HEK293 (cell line): ENCODE data around the gene SPRTN.

ENCODE experiments used
- CTCF ChIP-seq: fragments of 450-650 bp; formaldehyde crosslinking; IDR thresholded peaks from 2 replicates; pipeline ENCODE4 v1.5.1; 2016; ENCODE audit warnings: missing biosample characterization, missing genetic modification characterization
- PATZ1 ChIP-seq: fragments of 450-650 bp; formaldehyde crosslinking; IDR thresholded peaks from 2 replicates; pipeline ENCODE4 v1.5.1; 2016; ENCODE audit warnings: missing biosample characterization, missing genetic modification characterization
- REST ChIP-seq: fragments of 450-650 bp; formaldehyde crosslinking; IDR thresholded peaks from 2 replicates; pipeline ENCODE4 v1.5.1; 2016; ENCODE audit warnings: missing biosample characterization, missing genetic modification characterization
- ZBTB7A ChIP-seq: fragments of 450-650 bp; formaldehyde crosslinking; IDR thresholded peaks from 2 replicates; pipeline ENCODE4 v1.5.1; 2016; ENCODE audit warnings: low read depth, missing biosample characterization, missing genetic modification characterization
- ZNF121 ChIP-seq: fragments of 450-650 bp; formaldehyde crosslinking; IDR thresholded peaks from 2 replicates; pipeline ENCODE4 v1.5.1; 2016; ENCODE audit warnings: missing biosample characterization, missing genetic modification characterization
- ZNF146 ChIP-seq: fragments of 450-650 bp; formaldehyde crosslinking; IDR thresholded peaks from 2 replicates; pipeline ENCODE4 v1.5.1; 2016; ENCODE audit warnings: missing biosample characterization, missing genetic modification characterization
- ZNF157 ChIP-seq: fragments of 450-650 bp; formaldehyde crosslinking; IDR thresholded peaks from 2 replicates; pipeline ENCODE4 v1.5.1; 2016; ENCODE audit warnings: missing biosample characterization, missing genetic modification characterization
- ZNF174 ChIP-seq: fragments of 450-650 bp; formaldehyde crosslinking; IDR thresholded peaks from 2 replicates; pipeline ENCODE4 v1.5.0; 2017; ENCODE audit warnings: missing biosample characterization, mild to moderate bottlenecking, missing genetic modification characterization
- ZNF248 ChIP-seq: fragments of 450-650 bp; formaldehyde crosslinking; IDR thresholded peaks from 2 replicates; pipeline ENCODE4 v1.5.1; 2017; ENCODE audit warnings: missing biosample characterization, missing genetic modification characterization
- ZNF350 ChIP-seq: fragments of 450-650 bp; formaldehyde crosslinking; IDR thresholded peaks from 2 replicates; pipeline ENCODE4 v1.5.0; 2017; ENCODE audit warnings: missing biosample characterization, mild to moderate bottlenecking, missing genetic modification characterization
- ZNF398 ChIP-seq: fragments of 450-650 bp; formaldehyde crosslinking; IDR thresholded peaks from 2 replicates; pipeline ENCODE4 v1.5.1; 2017; ENCODE audit warnings: missing biosample characterization, missing genetic modification characterization
- ZNF670 ChIP-seq: fragments of 450-650 bp; formaldehyde crosslinking; IDR thresholded peaks from 2 replicates; pipeline ENCODE4 v1.5.1; 2016; ENCODE audit warnings: missing biosample characterization, missing genetic modification characterization, low read depth
- TF ChIP-seq, protein P1 (sequence below): fragments of 450-650 bp; formaldehyde crosslinking; IDR thresholded peaks from 2 replicates; pipeline ENCODE4 v1.5.1; 2016; ENCODE audit warnings: missing biosample characterization, missing genetic modification characterization, low read depth
- TF ChIP-seq, protein P2 (sequence below): fragments of 450-650 bp; formaldehyde crosslinking; IDR thresholded peaks from 2 replicates; pipeline ENCODE4 v1.5.1; 2016; ENCODE audit warnings: missing biosample characterization, missing genetic modification characterization

DNA sequence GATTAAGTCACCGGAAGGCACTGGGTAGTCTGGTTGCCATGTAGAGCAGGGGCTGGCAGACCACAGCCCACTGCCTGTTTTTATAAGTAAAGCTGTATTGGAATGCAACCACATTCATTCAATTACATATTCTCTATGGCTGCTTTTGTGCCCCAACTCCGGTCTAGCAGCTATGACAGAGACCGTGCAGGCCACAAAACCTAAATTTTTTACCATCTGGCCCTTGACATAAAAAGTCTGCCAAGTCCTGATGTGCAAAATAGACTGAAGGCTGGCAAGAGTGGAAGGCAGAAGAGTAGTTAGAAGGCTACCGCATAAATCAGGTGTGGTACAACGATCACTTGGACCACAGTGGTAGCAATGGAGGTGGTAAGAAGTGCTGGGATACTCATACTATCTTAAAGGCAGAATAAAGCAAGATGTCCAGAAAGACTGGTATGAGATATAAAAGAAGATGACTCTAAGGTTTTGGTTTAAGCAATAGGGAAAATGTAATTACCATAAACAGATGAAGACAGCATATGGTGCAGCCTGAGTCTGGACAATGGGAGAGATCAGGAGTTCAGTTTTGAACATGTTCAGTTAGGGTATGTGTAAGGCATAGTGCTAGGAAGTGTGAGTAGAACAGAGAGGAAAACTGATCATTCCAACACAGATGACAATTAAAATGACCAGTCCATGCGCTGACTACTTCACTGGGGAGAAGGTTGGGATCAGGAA lies 46.8 kb downstream of the SPRTN start:
- TF ChIP-seq ZBTB7A (tag by site-specific recombination) (no peak), ZNF670 (tag by site-specific recombination) (no peak), CTCF (tag by site-specific recombination) (no peak), ZNF121 (tag by site-specific recombination) (no peak), ZNF157 (tag by site-specific recombination) (no peak), REST (tag by site-specific recombination) (no peak), ZNF174 (tag by site-specific recombination) (no peak), PATZ1 (no peak), ZNF248 (tag by site-specific recombination) (no peak), ZNF350 (tag by site-specific recombination) (no peak), ZNF398 (tag by site-specific recombination) (no peak), ZNF146 (tag by site-specific recombination) (no peak)
- TF ChIP-seq, protein P1, sequence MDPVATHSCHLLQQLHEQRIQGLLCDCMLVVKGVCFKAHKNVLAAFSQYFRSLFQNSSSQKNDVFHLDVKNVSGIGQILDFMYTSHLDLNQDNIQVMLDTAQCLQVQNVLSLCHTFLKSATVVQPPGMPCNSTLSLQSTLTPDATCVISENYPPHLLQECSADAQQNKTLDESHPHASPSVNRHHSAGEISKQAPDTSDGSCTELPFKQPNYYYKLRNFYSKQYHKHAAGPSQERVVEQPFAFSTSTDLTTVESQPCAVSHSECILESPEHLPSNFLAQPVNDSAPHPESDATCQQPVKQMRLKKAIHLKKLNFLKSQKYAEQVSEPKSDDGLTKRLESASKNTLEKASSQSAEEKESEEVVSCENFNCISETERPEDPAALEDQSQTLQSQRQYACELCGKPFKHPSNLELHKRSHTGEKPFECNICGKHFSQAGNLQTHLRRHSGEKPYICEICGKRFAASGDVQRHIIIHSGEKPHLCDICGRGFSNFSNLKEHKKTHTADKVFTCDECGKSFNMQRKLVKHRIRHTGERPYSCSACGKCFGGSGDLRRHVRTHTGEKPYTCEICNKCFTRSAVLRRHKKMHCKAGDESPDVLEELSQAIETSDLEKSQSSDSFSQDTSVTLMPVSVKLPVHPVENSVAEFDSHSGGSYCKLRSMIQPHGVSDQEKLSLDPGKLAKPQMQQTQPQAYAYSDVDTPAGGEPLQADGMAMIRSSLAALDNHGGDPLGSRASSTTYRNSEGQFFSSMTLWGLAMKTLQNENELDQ (tag by site-specific recombination): no peak
- TF ChIP-seq, protein P2, sequence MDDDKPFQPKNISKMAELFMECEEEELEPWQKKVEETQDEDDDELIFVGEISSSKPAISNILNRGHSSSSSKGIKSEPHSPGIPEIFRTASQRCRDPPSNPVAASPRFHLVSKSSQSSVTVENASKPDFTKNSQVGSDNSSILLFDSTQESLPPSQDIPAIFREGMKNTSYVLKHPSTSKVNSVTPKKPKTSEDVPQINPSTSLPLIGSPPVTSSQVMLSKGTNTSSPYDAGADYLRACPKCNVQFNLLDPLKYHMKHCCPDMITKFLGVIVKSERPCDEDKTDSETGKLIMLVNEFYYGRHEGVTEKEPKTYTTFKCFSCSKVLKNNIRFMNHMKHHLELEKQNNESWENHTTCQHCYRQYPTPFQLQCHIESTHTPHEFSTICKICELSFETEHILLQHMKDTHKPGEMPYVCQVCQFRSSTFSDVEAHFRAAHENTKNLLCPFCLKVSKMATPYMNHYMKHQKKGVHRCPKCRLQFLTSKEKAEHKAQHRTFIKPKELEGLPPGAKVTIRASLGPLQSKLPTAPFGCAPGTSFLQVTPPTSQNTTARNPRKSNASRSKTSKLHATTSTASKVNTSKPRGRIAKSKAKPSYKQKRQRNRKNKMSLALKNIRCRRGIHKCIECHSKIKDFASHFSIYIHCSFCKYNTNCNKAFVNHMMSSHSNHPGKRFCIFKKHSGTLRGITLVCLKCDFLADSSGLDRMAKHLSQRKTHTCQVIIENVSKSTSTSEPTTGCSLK (tag by site-specific recombination): no peak
